ENCODE data around the gene PIK3R6. TPM values are rescaled to one million over a fixed set of nuclear protein-coding genes. Genes with fewer than 3 reads are reported as not detected.
"Not testable (repeated sequence)": the region's sequence is repeated elsewhere in the genome, so short reads cannot be mapped to it uniquely, and the experiment has no call there.

The PIK3R6 gene
- total RNA-seq, 1 experiment from 2014 or later = not detected

GRCh38 chr17:8885967-8886684, 18.7 kb upstream of the PIK3R6 start:
- intact Hi-C loops (cut with micrococcal nuclease; ENCODE audit: unreplicated experiment) = no loop called here
- no peak for TF ChIP-seq CTCF (IDR thresholded peaks at IDR 0.05; ENCODE audit: insufficient read depth in 1 of 2, low read depth in 1 of 2, low read length in 1 of 2, severe bottlenecking in 1 of 2, unreplicated experiment in 1 of 2)
- no peaks in the 10 kb centered on the region for H3K9me3 Mint-ChIP-seq (ENCODE audit: unreplicated experiment)
- ChIA-PET POLR2A (no interaction called here), CTCF (no interaction called here)
- no peaks in the 10 kb centered on the region for H3K4me1 ChIP-seq
- H3K4me3 ChIP-seq (ENCODE audit: low read depth, low read length) = no peak overlapping the region
- BruUV-seq (replicated peaks) = no TSS peak
- H3K27ac Mint-ChIP-seq (ENCODE audit: unreplicated experiment) = no peak overlapping the region
- no peaks in the 10 kb centered on the region for H3K27me3 ChIP-seq (replicated peaks; ENCODE audit: control insufficient read depth, insufficient read depth, low read length)
- no peaks in the 10 kb centered on the region for H3K36me3 ChIP-seq (ENCODE audit: control insufficient read depth, insufficient read depth, low read length)
- no peaks in the 10 kb centered on the region for H3K36me3 Mint-ChIP-seq (ENCODE audit: insufficient read depth, unreplicated experiment)
- H3K9me3 ChIP-seq = no peaks in the 10 kb centered on the region
- H3K27me3 Mint-ChIP-seq (ENCODE audit: insufficient read depth, unreplicated experiment) = no peaks in the 10 kb centered on the region
- H3K4me1 Mint-ChIP-seq (ENCODE audit: low read depth, unreplicated experiment) = no peaks in the 10 kb centered on the region
- no peak for DNase-seq
- no peak overlapping the region for H3K4me3 Mint-ChIP-seq (ENCODE audit: unreplicated experiment)

- H3K36me3 ChIP-seq (ENCODE audit: control insufficient read depth, insufficient read depth, low read length); BruUV-seq (replicated peaks); H3K27ac Mint-ChIP-seq (ENCODE audit: unreplicated experiment); H3K27me3 ChIP-seq (replicated peaks; ENCODE audit: control insufficient read depth, insufficient read depth, low read length); H3K27me3 Mint-ChIP-seq (ENCODE audit: insufficient read depth, unreplicated experiment); H3K4me3 ChIP-seq (ENCODE audit: low read depth, low read length); H3K9me3 Mint-ChIP-seq (ENCODE audit: unreplicated experiment); H3K4me3 Mint-ChIP-seq (ENCODE audit: unreplicated experiment); intact Hi-C loops (cut with micrococcal nuclease; ENCODE audit: unreplicated experiment); DNase-seq; POLR2A ChIA-PET; H3K9me3 ChIP-seq; H3K36me3 Mint-ChIP-seq (ENCODE audit: insufficient read depth, unreplicated experiment); CTCF ChIA-PET; H3K4me1 ChIP-seq; H3K4me1 Mint-ChIP-seq (ENCODE audit: low read depth, unreplicated experiment): not testable (repeated sequence)
Observed at GRCh38 chr17:8885163-8885966, 17.9 kb upstream of the PIK3R6 start.

- intact Hi-C loops (cut with micrococcal nuclease; ENCODE audit: unreplicated experiment) = no loop called here
- TF ChIP-seq CTCF (IDR thresholded peaks at IDR 0.05; ENCODE audit: insufficient read depth in 1 of 2, low read depth in 1 of 2, low read length in 1 of 2, severe bottlenecking in 1 of 2, unreplicated experiment in 1 of 2) = no peak
- Mint-ChIP-seq H3K27me3 (ENCODE audit: insufficient read depth, unreplicated experiment) (no peaks in the 10 kb centered on the region), H3K4me3 (ENCODE audit: unreplicated experiment) (no peak overlapping the region), H3K36me3 (ENCODE audit: insufficient read depth, unreplicated experiment) (no peaks in the 10 kb centered on the region), H3K4me1 (ENCODE audit: low read depth, unreplicated experiment) (no peaks in the 10 kb centered on the region), H3K27ac (ENCODE audit: unreplicated experiment) (no peak overlapping the region), H3K9me3 (ENCODE audit: unreplicated experiment) (no peaks in the 10 kb centered on the region)
- CTCF ChIA-PET = no interaction called here
- Histone ChIP-seq H3K9me3 (no peaks in the 10 kb centered on the region), H3K4me3 (ENCODE audit: low read depth, low read length) (no peak overlapping the region), H3K36me3 (ENCODE audit: control insufficient read depth, insufficient read depth, low read length) (no peaks in the 10 kb centered on the region), H3K27me3 (replicated peaks; ENCODE audit: control insufficient read depth, insufficient read depth, low read length) (no peaks in the 10 kb centered on the region), H3K4me1 (no peaks in the 10 kb centered on the region)
- POLR2A ChIA-PET = no interaction called here
- BruUV-seq (replicated peaks) = no TSS peak
- DNase-seq = no peak
Observed at GRCh38 chr17:8884336-8884990, 17.0 kb upstream of the PIK3R6 start.
